Transverse colon (tissue), 4 donors: Measurements from ENCODE around the gene PUS1. TPM values are rescaled to one million over a fixed set of nuclear protein-coding genes. Genes with fewer than 3 reads are reported as not detected.

Experiments used
- DNase-seq: peaks from one replicate; pipeline ENCODE4 v3.0.0-alpha.2; 2019
- H3K27ac ChIP-seq, 4 donors: fragments of 200-600 bp; sonication (generic); 2 replicates each; pipeline ENCODE4 v1.5.1; 2016 to 2018; ENCODE audit warnings: inconsistent platforms in 4 of 4
- H3K27me3 ChIP-seq: fragments of 200-600 bp; sonication (generic); 2 replicates; pipeline ENCODE4 v1.5.1; 2017; ENCODE audit warnings: inconsistent platforms
- H3K36me3 ChIP-seq, 4 donors: fragments of 200-600 bp; sonication (generic); 2 replicates each; pipeline ENCODE4 v1.5.1; 2017 to 2019; ENCODE audit warnings: inconsistent platforms in 4 of 4
- H3K4me1 ChIP-seq, 4 donors: fragments of 200-600 bp; sonication (generic); 2 replicates each; pipeline ENCODE4 v1.5.1; 2017 to 2020; ENCODE audit warnings: inconsistent platforms in 4 of 4
- H3K4me3 ChIP-seq, 4 donors: fragments of 200-600 bp; sonication (generic); 1 replicate in 1 of 4; 2 replicates in 3 of 4; pipeline versions ENCODE4 v1.5.1 to v1.6.1; 2017 to 2019; ENCODE audit warnings: inconsistent platforms in 4 of 4
- H3K9me3 ChIP-seq, 2 donors: fragments of 200-600 bp; sonication (generic); 2 replicates each; pipeline ENCODE4 v1.5.1; 2017 to 2019; ENCODE audit warnings: inconsistent platforms in 2 of 2
- EP300 ChIP-seq: sonication (generic); formaldehyde crosslinking; IDR thresholded peaks from one replicate; pipeline ENCODE4 v1.6.1; 2017; ENCODE audit warnings: antibody characterized with exemption, low read depth
- POLR2A ChIP-seq: fragments of 450-650 bp; IDR thresholded peaks from one replicate; pipeline ENCODE4 v1.6.1; 2016; ENCODE audit warnings: antibody characterized with exemption, mild to moderate bottlenecking, moderate library complexity
- POLR2AphosphoS5 ChIP-seq, 3 donors: sonication (generic); formaldehyde crosslinking; IDR thresholded peaks; one replicate each; pipeline ENCODE4 v1.6.1; 2016; ENCODE audit warnings: antibody characterized with exemption in 3 of 3
- WGBS, 2 donors: methylation state at CpG; one replicate each; pipeline ENCODE4 v1.1.5; 2018; ENCODE audit warnings: low coverage in 1 of 2; 5-methylcytosine and 5-hydroxymethylcytosine counted together
- in situ Hi-C, 4 donors: fragments of 200-750 bp; cut with MboI; loops; one replicate each; pipeline versions ENCODE4 v1.15.0 to v1.15.1; 2017; ENCODE audit warnings: low sequenced_read_pairs in 3 of 4, low pct_ligation_motif_present in 1 of 4, low pct_unique_long_range_greater_than_20kb in 1 of 4
- intact Hi-C: fragments of 100-400 bp; cut with DNase I; formaldehyde crosslinking; loops from one replicate; pipeline ENCODE4 v1.15.1; 2023; ENCODE audit warnings: low total_unique reads
- total RNA-seq, 4 donors: library from RNA; depleted of rRNA; stranded (reverse); fragments of >200 nt; gene quantifications; one replicate each; pipeline ENCODE4 v1.1.0, GENCODE V29; 2016
- TF ChIP-seq, protein P1 (sequence below), 5 experiments: fragments of 200-600 bp in 3 of 5; fragments of 450-650 bp in 2 of 5; sonication (generic) in 3 of 5; IDR thresholded peaks; 1 replicate in 2 of 5; 2 replicates in 3 of 5; pipeline ENCODE4 v1.5.1; 2016 to 2017; ENCODE audit warnings: antibody characterized with exemption in 5 of 5, inconsistent platforms in 3 of 5, mild to moderate bottlenecking in 2 of 5, moderate library complexity in 1 of 5

The PUS1 gene
- total RNA-seq, 4 donors from 2014 or later, result 11.9 to 48.8 (median 23.1) TPM

- Histone ChIP-seq H3K27ac (no peak overlapping the region), H3K4me1 (peaks cover 0 to 15% (median 7%) of the 10 kb centered on the region in 4 donors), H3K36me3 (peaks cover 0 to 4% (median 0%) of the 10 kb centered on the region in 4 donors), H3K4me3 (no peak overlapping the region), H3K9me3 (no peaks in the 10 kb centered on the region), H3K27me3 (no peaks in the 10 kb centered on the region)
- in situ Hi-C loops (no loop called here), intact Hi-C loops (no loop called here)
- TF ChIP-seq EP300, result no peak
- TF ChIP-seq POLR2A, result no peak
- TF ChIP-seq POLR2AphosphoS5 (IDR thresholded peaks at IDR 0.05), result no peak
- TF ChIP-seq, protein P1, sequence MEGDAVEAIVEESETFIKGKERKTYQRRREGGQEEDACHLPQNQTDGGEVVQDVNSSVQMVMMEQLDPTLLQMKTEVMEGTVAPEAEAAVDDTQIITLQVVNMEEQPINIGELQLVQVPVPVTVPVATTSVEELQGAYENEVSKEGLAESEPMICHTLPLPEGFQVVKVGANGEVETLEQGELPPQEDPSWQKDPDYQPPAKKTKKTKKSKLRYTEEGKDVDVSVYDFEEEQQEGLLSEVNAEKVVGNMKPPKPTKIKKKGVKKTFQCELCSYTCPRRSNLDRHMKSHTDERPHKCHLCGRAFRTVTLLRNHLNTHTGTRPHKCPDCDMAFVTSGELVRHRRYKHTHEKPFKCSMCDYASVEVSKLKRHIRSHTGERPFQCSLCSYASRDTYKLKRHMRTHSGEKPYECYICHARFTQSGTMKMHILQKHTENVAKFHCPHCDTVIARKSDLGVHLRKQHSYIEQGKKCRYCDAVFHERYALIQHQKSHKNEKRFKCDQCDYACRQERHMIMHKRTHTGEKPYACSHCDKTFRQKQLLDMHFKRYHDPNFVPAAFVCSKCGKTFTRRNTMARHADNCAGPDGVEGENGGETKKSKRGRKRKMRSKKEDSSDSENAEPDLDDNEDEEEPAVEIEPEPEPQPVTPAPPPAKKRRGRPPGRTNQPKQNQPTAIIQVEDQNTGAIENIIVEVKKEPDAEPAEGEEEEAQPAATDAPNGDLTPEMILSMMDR (IDR thresholded peaks at IDR 0.05), result no peak
- WGBS, 2 donors, result 80 to 86% methylated on average over 4 of the region's 4 CpGs
- no peak for DNase-seq
Observed at GRCh38 chr12:131963381-131963780, 34.3 kb downstream of the PUS1 start.

DNA sequence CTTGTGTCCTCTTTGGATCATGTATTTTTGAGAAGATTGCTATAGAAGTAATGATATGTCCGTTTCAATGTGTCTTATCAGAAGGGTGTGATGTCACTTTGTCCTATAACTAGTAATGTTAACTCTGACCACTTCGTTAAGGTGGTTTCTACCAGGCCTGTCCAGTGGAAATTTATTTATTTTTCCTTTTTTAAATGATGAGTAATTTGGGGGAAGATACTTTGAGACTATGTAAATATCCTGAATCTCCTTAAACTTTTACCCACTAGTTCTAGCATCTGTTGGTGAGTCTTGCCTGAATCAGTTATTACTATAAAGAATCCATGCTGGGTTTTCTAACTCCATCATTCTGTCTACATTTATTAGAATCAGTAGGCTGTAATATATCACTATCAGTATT, 36.0 kb downstream of the PUS1 start:
- no peak overlapping the region for H3K4me3 ChIP-seq
- peaks cover 0 to 9% (median 0%) of the 10 kb centered on the region in 4 donors for H3K4me1 ChIP-seq
- in situ Hi-C loops (no loop called here), intact Hi-C loops (no loop called here)
- 66 to 69% methylated on average over 2 of the region's 2 CpGs for WGBS, 2 donors
- H3K9me3 ChIP-seq, result no peaks in the 10 kb centered on the region
- no peak overlapping the region for H3K27ac ChIP-seq
- H3K36me3 ChIP-seq, result peaks cover 0 to 4% (median 0%) of the 10 kb centered on the region in 4 donors
- DNase-seq, result no peak
- TF ChIP-seq EP300, result no peak
- TF ChIP-seq, protein P1 (IDR thresholded peaks at IDR 0.05), result no peak
- no peak for TF ChIP-seq POLR2AphosphoS5 (IDR thresholded peaks at IDR 0.05)
- no peak for TF ChIP-seq POLR2A
- H3K27me3 ChIP-seq, result no peaks in the 10 kb centered on the region

GRCh38 chr12:131971226-131971625, 42.1 kb downstream of the PUS1 start:
- intact Hi-C loops, result no loop called here
- DNase-seq, result no peak
- H3K4me1 ChIP-seq, result peaks cover 0 to 4% (median 0%) of the 10 kb centered on the region in 4 donors
- in situ Hi-C loops, result no loop called here
- H3K27me3 ChIP-seq, result no peaks in the 10 kb centered on the region
- 0 to 57% methylated on average over 1 of the region's 1 CpG for WGBS, 2 donors
- H3K9me3 ChIP-seq, result no peaks in the 10 kb centered on the region
- H3K4me3 ChIP-seq, result no peak overlapping the region
- TF ChIP-seq EP300, result no peak
- TF ChIP-seq, protein P1 (IDR thresholded peaks at IDR 0.05), result no peak
- no peak for TF ChIP-seq POLR2AphosphoS5 (IDR thresholded peaks at IDR 0.05)
- TF ChIP-seq POLR2A, result no peak
- H3K27ac ChIP-seq, result no peak overlapping the region
- H3K36me3 ChIP-seq, result no peaks in the 10 kb centered on the region

DNA sequence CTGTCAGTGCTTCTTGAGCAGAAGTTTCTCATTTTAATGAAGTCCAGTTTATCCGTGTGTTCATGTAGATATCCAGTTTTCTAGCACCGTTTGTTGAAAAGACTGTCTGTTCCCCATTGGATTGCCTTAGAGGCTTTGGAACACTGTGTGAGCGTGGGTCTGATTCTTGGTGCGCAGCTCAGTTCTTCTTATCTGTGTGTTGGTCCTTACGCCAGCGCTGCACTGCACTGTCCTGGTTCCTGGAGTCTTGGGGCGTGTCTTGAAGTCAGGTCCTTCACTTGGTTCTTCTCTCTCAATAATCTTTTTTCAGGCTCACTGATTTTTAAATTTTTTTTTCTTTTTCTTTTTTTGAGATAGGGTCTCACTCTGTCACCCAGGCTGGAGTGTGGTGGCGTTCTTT, 46.2 kb downstream of the PUS1 start:
- Histone ChIP-seq H3K9me3 (no peaks in the 10 kb centered on the region), H3K36me3 (peaks cover 0 to 8% (median 3%) of the 10 kb centered on the region in 4 donors), H3K4me3 (no peak overlapping the region), H3K4me1 (peaks cover 0 to 4% (median 0%) of the 10 kb centered on the region in 4 donors), H3K27me3 (no peaks in the 10 kb centered on the region), H3K27ac (no peak overlapping the region)
- intact Hi-C loops (no loop called here), in situ Hi-C loops (no loop called here)
- TF ChIP-seq EP300 (no peak), POLR2A (no peak), POLR2AphosphoS5 (IDR thresholded peaks at IDR 0.05) (no peak)
- TF ChIP-seq, protein P1 (IDR thresholded peaks at IDR 0.05), result no peak
- WGBS, 2 donors, result 96 to 98% methylated on average over 6 to 8 of the region's 8 CpGs
- no peak for DNase-seq
